ENCODE data around the gene NECTIN3.

Gene NECTIN3

GRCh38 chr3:111165411-111165810 lies 93.8 kb downstream of the NECTIN3 start:
- no peak for TF ChIP-seq POU2F2 (IDR thresholded peaks at IDR 0.05; ENCODE audit: low read depth, low read length)
- FAIRE-seq (no peak), DNase-seq (ENCODE audit: insufficient read length, low spot score) (no peak)

- no peak for TF ChIP-seq POU2F2 (IDR thresholded peaks at IDR 0.05; ENCODE audit: low read depth, low read length)
- TF ChIP-seq PAX5 (IDR thresholded peaks at IDR 0.05; ENCODE audit: insufficient read depth, low read length, severe bottlenecking): no peak
- no peak for TF ChIP-seq TAF1 (IDR thresholded peaks at IDR 0.05; ENCODE audit: low read depth, low read length)
- no peak for TF ChIP-seq POLR2AphosphoS5 (IDR thresholded peaks at IDR 0.05; ENCODE audit: low read depth, low read length)
- TF ChIP-seq SPI1 (IDR thresholded peaks at IDR 0.05; ENCODE audit: low read depth, low read length): no peak
- TF ChIP-seq POLR2A (IDR thresholded peaks at IDR 0.05; ENCODE audit: low read depth, low read length): no peak
- DNase-seq (ENCODE audit: insufficient read length, low spot score) (no peak), FAIRE-seq (no peak)
Measured at GRCh38 chr3:111173328-111173900, 101.8 kb downstream of the NECTIN3 start.

DNA sequence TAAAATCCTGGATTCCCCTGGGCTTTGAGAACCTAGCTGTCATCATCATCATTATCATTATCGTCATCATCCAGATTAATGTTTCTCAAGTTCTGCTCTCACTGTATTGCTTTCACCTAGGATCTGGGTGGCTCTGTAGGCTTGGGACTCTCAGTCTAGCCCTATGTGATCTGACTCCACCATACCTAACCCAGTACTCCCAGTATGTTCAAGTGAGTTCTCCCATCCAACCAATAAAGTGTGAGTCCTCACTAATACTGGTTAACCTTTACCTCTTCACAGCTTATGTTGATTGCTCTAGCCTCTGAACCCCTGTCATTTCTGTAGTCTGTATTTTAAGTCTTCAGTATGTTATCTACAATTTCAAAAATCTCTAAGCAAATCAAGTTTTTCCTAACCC lies 102.3 kb downstream of the NECTIN3 start:
- TF ChIP-seq POLR2A (IDR thresholded peaks at IDR 0.05; ENCODE audit: low read depth, low read length): no peak
- TF ChIP-seq POLR2AphosphoS5 (IDR thresholded peaks at IDR 0.05; ENCODE audit: low read depth, low read length): no peak
- no peak for TF ChIP-seq PAX5 (IDR thresholded peaks at IDR 0.05; ENCODE audit: insufficient read depth, low read length, severe bottlenecking)
- TF ChIP-seq TAF1 (IDR thresholded peaks at IDR 0.05; ENCODE audit: low read depth, low read length): no peak
- TF ChIP-seq SPI1 (IDR thresholded peaks at IDR 0.05; ENCODE audit: low read depth, low read length): no peak
- TF ChIP-seq POU2F2 (IDR thresholded peaks at IDR 0.05; ENCODE audit: low read depth, low read length): no peak
- FAIRE-seq (no peak), DNase-seq (ENCODE audit: insufficient read length, low spot score) (no peak)

DNA sequence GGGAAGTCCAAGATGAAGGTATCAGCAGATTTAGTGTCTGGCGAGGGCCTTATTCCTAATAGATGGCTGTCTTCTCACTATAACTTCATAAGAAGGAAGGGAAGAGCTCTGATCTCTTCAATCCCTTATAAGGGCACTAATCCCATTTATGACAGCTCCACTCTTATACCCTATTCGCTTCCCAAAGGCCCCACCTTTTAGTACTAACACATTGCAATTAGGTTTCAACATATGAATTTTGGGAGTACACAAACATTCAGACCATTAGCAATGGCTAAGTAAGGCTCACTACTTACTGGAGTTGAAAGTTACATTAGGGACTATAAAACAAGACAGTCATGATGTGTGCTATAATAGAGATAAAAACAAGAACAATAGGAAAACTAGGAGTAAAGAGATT lies 118.9 kb downstream of the NECTIN3 start:
- TF ChIP-seq POLR2AphosphoS5 (IDR thresholded peaks at IDR 0.05; ENCODE audit: low read depth, low read length): no peak
- TF ChIP-seq POU2F2 (IDR thresholded peaks at IDR 0.05; ENCODE audit: low read depth, low read length): no peak
- no peak for FAIRE-seq

DNA sequence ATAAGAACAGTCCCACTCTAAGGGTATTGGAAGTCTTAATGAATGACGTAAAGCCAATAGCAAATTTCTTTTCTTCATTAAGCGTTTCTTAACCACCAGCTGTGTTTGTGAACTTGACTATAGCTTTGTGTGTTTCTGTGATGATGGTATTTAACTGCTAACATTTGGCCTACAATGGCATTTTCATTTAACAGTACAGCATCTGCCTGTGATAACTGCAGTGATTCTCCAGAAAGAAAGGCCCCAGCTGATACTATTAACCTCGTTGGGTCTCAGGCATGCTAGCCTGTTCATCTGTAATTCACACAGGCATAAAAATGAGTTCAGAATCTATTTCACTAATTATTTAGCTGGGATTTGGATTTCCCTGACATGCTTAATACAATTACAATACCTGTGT lies 121.9 kb downstream of the NECTIN3 start:
- DNase-seq (ENCODE audit: insufficient read length, low spot score) (no peak), FAIRE-seq (no peak)
- TF ChIP-seq POLR2AphosphoS5 (IDR thresholded peaks at IDR 0.05; ENCODE audit: low read depth, low read length) (no peak), POLR2A (IDR thresholded peaks at IDR 0.05; ENCODE audit: low read depth, low read length) (no peak), SPI1 (IDR thresholded peaks at IDR 0.05; ENCODE audit: low read depth, low read length) (no peak), PAX5 (IDR thresholded peaks at IDR 0.05; ENCODE audit: insufficient read depth, low read length, severe bottlenecking) (no peak), TAF1 (IDR thresholded peaks at IDR 0.05; ENCODE audit: low read depth, low read length) (no peak), POU2F2 (IDR thresholded peaks at IDR 0.05; ENCODE audit: low read depth, low read length) (no peak)

More for the DNA sequence above, 118.9 kb downstream of the NECTIN3 start:
- no peak for DNase-seq (ENCODE audit: insufficient read length, low spot score)

DNA sequence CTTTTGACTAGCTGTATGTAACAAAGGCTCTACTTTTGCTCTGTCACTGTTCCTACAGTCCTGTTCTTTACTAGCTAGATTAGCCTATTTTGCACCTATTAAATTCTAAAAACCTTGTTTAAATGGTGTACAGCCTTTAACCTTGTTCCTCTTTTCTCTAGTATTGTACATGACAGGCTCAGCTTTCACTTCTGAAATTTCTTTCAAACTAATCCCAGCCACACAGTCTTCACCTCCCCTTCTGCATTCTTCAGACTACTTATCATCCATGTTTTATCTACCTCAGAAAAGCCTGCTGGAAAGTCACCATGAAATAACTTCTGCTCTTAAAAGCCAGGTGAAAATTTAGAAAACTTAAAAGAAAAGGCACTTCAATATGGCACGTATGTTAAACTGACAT lies 122.4 kb downstream of the NECTIN3 start:
- DNase-seq (ENCODE audit: insufficient read length, low spot score): no peak
- TF ChIP-seq PAX5 (IDR thresholded peaks at IDR 0.05; ENCODE audit: insufficient read depth, low read length, severe bottlenecking): no peak
- no peak for TF ChIP-seq SPI1 (IDR thresholded peaks at IDR 0.05; ENCODE audit: low read depth, low read length)
- TF ChIP-seq TAF1 (IDR thresholded peaks at IDR 0.05; ENCODE audit: low read depth, low read length): no peak
- no peak for TF ChIP-seq POLR2AphosphoS5 (IDR thresholded peaks at IDR 0.05; ENCODE audit: low read depth, low read length)
- TF ChIP-seq POLR2A (IDR thresholded peaks at IDR 0.05; ENCODE audit: low read depth, low read length): no peak
- TF ChIP-seq POU2F2 (IDR thresholded peaks at IDR 0.05; ENCODE audit: low read depth, low read length): no peak
- FAIRE-seq: no peak

GRCh38 chr3:111197485-111197884 lies 125.9 kb downstream of the NECTIN3 start:
- no peak for DNase-seq (ENCODE audit: insufficient read length, low spot score)
- FAIRE-seq: no peak
- no peak for TF ChIP-seq PAX5 (IDR thresholded peaks at IDR 0.05; ENCODE audit: insufficient read depth, low read length, severe bottlenecking)
- TF ChIP-seq TAF1 (IDR thresholded peaks at IDR 0.05; ENCODE audit: low read depth, low read length): no peak
- TF ChIP-seq POLR2A (IDR thresholded peaks at IDR 0.05; ENCODE audit: low read depth, low read length): no peak
- TF ChIP-seq SPI1 (IDR thresholded peaks at IDR 0.05; ENCODE audit: low read depth, low read length): no peak
- TF ChIP-seq POU2F2 (IDR thresholded peaks at IDR 0.05; ENCODE audit: low read depth, low read length): no peak
- no peak for TF ChIP-seq POLR2AphosphoS5 (IDR thresholded peaks at IDR 0.05; ENCODE audit: low read depth, low read length)

DNA sequence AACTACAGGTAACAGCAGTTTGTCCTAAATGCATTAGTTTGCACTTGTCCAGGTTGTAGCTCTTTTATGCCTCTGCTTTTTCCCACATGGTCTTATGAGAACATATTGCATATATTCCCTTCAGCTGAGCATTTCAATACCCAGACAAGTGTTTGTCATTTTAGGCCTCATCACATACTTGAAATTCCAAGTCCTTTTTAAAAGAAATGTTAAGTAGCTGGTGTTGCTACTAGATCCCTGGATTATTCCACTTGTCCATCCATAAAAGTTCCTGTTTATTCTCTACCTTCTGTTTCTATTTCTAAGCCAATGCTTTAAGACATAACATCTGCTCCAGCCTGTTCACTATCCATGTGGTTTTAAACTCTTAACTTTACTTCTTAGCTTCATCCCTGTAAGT lies 128.4 kb downstream of the NECTIN3 start:
- no peak for TF ChIP-seq POLR2AphosphoS5 (IDR thresholded peaks at IDR 0.05; ENCODE audit: low read depth, low read length)
- no peak for TF ChIP-seq POU2F2 (IDR thresholded peaks at IDR 0.05; ENCODE audit: low read depth, low read length)
- no peak for TF ChIP-seq POLR2A (IDR thresholded peaks at IDR 0.05; ENCODE audit: low read depth, low read length)
- no peak for TF ChIP-seq PAX5 (IDR thresholded peaks at IDR 0.05; ENCODE audit: insufficient read depth, low read length, severe bottlenecking)
- TF ChIP-seq TAF1 (IDR thresholded peaks at IDR 0.05; ENCODE audit: low read depth, low read length): no peak
- TF ChIP-seq SPI1 (IDR thresholded peaks at IDR 0.05; ENCODE audit: low read depth, low read length): no peak
- FAIRE-seq: no peak
- DNase-seq (ENCODE audit: insufficient read length, low spot score): no peak

- FAIRE-seq (no peak), DNase-seq (ENCODE audit: insufficient read length, low spot score) (no peak)
- no peak for TF ChIP-seq POU2F2 (IDR thresholded peaks at IDR 0.05; ENCODE audit: low read depth, low read length)
- no peak for TF ChIP-seq TAF1 (IDR thresholded peaks at IDR 0.05; ENCODE audit: low read depth, low read length)
- no peak for TF ChIP-seq PAX5 (IDR thresholded peaks at IDR 0.05; ENCODE audit: insufficient read depth, low read length, severe bottlenecking)
- TF ChIP-seq SPI1 (IDR thresholded peaks at IDR 0.05; ENCODE audit: low read depth, low read length): no peak
- TF ChIP-seq POLR2AphosphoS5 (IDR thresholded peaks at IDR 0.05; ENCODE audit: low read depth, low read length): no peak
- TF ChIP-seq POLR2A (IDR thresholded peaks at IDR 0.05; ENCODE audit: low read depth, low read length): no peak
Measured at GRCh38 chr3:111210003-111210711, 138.5 kb downstream of the NECTIN3 start.

All from GM12891 (cell line).